HG02798 (cell line): ENCODE measurements around the gene CFLAR.

Source experiments
- ATAC-seq: cut with Tn5 transposase; IDR thresholded peaks from one replicate; pipeline ENCODE4 v1.9.1; 2021; ENCODE audit warnings: mild to moderate bottlenecking; ENCODE audit not compliant: unreplicated experiment, poor library complexity

Gene CFLAR

GRCh38 chr2:201204655-201205514 is 88.9 kb downstream of the CFLAR start:
- no peak for ATAC-seq

GRCh38 chr2:201205515-201205849 is 89.5 kb downstream of the CFLAR start:
- ATAC-seq, result no peak

- peak; percentile 74 for ATAC-seq
These were observed 92.7 kb downstream of the CFLAR start for GRCh38 chr2:201208563-201209252.

- ATAC-seq, result no peak
These were observed 100.0 kb downstream of the CFLAR start for GRCh38 chr2:201215963-201216362.

- no peak for ATAC-seq
These were observed 101.0 kb downstream of the CFLAR start for GRCh38 chr2:201216918-201217317.

GRCh38 chr2:201218780-201219179 is 102.8 kb downstream of the CFLAR start:
- ATAC-seq, result no peak

- no peak for ATAC-seq
These were observed 103.5 kb downstream of the CFLAR start for GRCh38 chr2:201219328-201220096.

GRCh38 chr2:201220102-201220570 is 104.2 kb downstream of the CFLAR start:
- no peak for ATAC-seq

- peak; percentile 95 for ATAC-seq
These were observed 107.4 kb downstream of the CFLAR start for GRCh38 chr2:201223089-201224073.
